Fibroblast of skin of scalp (primary cell): ENCODE results near the gene FRAS1.
"Not testable (repeated sequence)": the region's sequence is repeated elsewhere in the genome, so short reads cannot be mapped to it uniquely, and the experiment has no call there.

Experiments
- DNase-seq: peaks from one replicate; pipeline ENCODE4 v3.0.0-alpha.2; 2013

Gene FRAS1

GRCh38 chr4:78218260-78218659 lies 161.1 kb downstream of the FRAS1 start:
- peak; percentile 3 for DNase-seq

- DNase-seq, result no peak
Observed at GRCh38 chr4:78219825-78220224, 162.7 kb downstream of the FRAS1 start.

GRCh38 chr4:78220283-78220682 lies 163.2 kb downstream of the FRAS1 start:
- no peak for DNase-seq

GRCh38 chr4:78222575-78223186 lies 165.6 kb downstream of the FRAS1 start:
- no peak for DNase-seq

GRCh38 chr4:78225236-78225635 lies 168.1 kb downstream of the FRAS1 start:
- no peak for DNase-seq

- no peak for DNase-seq
Observed at GRCh38 chr4:78226279-78226678, 169.2 kb downstream of the FRAS1 start.

- no peak for DNase-seq
Observed at GRCh38 chr4:78227411-78228057, 170.4 kb downstream of the FRAS1 start.

- DNase-seq, result no peak
Observed at GRCh38 chr4:78235800-78236199, 178.7 kb downstream of the FRAS1 start.

- no peak for DNase-seq
Observed at GRCh38 chr4:78237360-78237759, 180.2 kb downstream of the FRAS1 start.

- peak; percentile 32 for DNase-seq
Observed at GRCh38 chr4:78242071-78242470, 184.9 kb downstream of the FRAS1 start.

GRCh38 chr4:78244705-78245485 lies 187.8 kb downstream of the FRAS1 start:
- no peak for DNase-seq

- DNase-seq, result no peak
Observed at GRCh38 chr4:78247536-78248285, 190.6 kb downstream of the FRAS1 start.

- no peak for DNase-seq
Observed at GRCh38 chr4:78250500-78250899, 193.4 kb downstream of the FRAS1 start.

GRCh38 chr4:78252773-78253172 lies 195.7 kb downstream of the FRAS1 start:
- not testable (repeated sequence) for DNase-seq

GRCh38 chr4:78254893-78255292 lies 197.8 kb downstream of the FRAS1 start:
- DNase-seq, result no peak

- no peak for DNase-seq
Observed at GRCh38 chr4:78265006-78265405, 207.9 kb downstream of the FRAS1 start.

GRCh38 chr4:78267790-78268189 lies 210.7 kb downstream of the FRAS1 start:
- no peak for DNase-seq

- DNase-seq, result no peak
Observed at GRCh38 chr4:78268597-78268996, 211.5 kb downstream of the FRAS1 start.

GRCh38 chr4:78275450-78275849 lies 218.3 kb downstream of the FRAS1 start:
- not testable (repeated sequence) for DNase-seq

- no peak for DNase-seq
Observed at GRCh38 chr4:78286281-78286680, 229.2 kb downstream of the FRAS1 start.

GRCh38 chr4:78288327-78288726 lies 231.2 kb downstream of the FRAS1 start:
- peak; percentile 93 for DNase-seq

- no peak for DNase-seq
Observed at GRCh38 chr4:78291277-78291676, 234.2 kb downstream of the FRAS1 start.

- DNase-seq, result no peak
Observed at GRCh38 chr4:78292341-78292740, 235.2 kb downstream of the FRAS1 start.
